ENCODE results near the gene PNPLA5.

DNA sequence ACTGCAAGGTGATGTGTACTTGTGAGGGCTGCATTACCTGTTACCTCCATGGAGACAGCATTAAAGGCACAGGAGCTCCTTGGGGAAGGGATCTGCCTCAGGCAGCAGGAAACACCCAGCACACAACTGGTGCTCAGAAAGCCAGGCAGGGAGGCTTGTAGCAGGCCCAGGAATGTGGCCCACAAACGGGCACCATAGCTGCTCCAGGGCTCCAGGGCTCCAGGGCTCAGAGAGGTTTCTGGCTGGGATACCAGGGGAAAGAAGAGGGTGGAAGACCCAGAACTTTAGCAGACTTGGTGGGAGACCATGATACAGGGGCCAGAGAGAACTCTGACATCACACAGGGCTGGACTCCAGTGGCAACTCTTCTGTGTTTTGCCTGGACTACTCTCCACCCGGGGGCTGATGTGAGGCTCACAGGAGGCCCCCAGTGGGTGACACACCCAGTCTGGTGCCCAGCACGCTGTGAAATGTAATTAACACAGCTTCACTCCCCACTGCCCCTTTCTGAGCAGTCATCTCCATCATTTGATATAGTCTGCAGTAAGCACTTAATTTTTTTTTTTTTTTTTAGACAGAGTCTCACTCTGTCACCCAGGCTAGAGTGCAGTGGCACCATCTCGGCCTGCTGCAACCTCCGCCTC, 14.8 kb downstream of the PNPLA5 start:
- TF ChIP-seq, protein P1, sequence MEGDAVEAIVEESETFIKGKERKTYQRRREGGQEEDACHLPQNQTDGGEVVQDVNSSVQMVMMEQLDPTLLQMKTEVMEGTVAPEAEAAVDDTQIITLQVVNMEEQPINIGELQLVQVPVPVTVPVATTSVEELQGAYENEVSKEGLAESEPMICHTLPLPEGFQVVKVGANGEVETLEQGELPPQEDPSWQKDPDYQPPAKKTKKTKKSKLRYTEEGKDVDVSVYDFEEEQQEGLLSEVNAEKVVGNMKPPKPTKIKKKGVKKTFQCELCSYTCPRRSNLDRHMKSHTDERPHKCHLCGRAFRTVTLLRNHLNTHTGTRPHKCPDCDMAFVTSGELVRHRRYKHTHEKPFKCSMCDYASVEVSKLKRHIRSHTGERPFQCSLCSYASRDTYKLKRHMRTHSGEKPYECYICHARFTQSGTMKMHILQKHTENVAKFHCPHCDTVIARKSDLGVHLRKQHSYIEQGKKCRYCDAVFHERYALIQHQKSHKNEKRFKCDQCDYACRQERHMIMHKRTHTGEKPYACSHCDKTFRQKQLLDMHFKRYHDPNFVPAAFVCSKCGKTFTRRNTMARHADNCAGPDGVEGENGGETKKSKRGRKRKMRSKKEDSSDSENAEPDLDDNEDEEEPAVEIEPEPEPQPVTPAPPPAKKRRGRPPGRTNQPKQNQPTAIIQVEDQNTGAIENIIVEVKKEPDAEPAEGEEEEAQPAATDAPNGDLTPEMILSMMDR (conservative IDR thresholded peaks at IDR 0.05): no peak
- TF ChIP-seq EZH2 (IDR thresholded peaks at IDR 0.05; ENCODE audit: low read depth): no peak
